ENCODE results near the gene HELT.
"Not testable (repeated sequence)": the region's sequence is repeated elsewhere in the genome, so short reads cannot be mapped to it uniquely, and the experiment has no call there.

HELT gene, protein sequence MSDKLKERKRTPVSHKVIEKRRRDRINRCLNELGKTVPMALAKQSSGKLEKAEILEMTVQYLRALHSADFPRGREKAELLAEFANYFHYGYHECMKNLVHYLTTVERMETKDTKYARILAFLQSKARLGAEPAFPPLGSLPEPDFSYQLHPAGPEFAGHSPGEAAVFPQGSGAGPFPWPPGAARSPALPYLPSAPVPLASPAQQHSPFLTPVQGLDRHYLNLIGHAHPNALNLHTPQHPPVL

GRCh38 chr4:185017964-185018772 lies at the start of gene HELT:
TSS of gene HELT (plus strand) at chr4:185018490. CDS start at chr4:185018929, 439 bp downstream.
- no peak for DNase-seq (ENCODE audit: low read depth)
- H3K4me3 ChIP-seq (ENCODE audit: low read length), result no peak within 1 kb of the TSS
- TF ChIP-seq CTCF (conservative IDR thresholded peaks at IDR 0.05; ENCODE audit: low read length), result no peak

DNA sequence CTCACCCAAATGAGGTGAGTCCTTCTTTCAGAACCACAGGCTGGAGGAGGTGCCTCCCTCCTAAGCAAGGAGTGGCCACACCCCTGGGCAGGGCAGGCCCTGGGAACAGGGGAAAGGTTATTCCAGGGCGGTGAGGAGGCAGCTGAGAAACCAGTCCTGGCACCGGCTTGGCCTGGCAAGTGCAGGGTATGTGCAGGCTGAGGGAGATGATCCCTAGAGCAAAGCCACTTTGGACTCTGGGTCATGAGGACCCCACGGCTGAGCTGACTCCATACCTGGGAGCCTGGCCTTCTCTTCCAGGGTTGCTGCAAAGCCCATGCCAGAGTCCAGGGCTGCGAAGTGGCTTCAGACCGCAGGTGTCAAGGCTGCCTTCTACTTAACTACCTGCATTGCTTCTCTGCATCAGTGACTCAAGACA lies 49.5 kb upstream of the HELT start:
- H3K4me3 ChIP-seq (ENCODE audit: low read length), result no peak overlapping the region
- TF ChIP-seq CTCF (conservative IDR thresholded peaks at IDR 0.05; ENCODE audit: low read length), result no peak
- no peak for DNase-seq (ENCODE audit: low read depth)

GRCh38 chr4:184969610-184970009 lies 48.7 kb upstream of the HELT start:
- no peak overlapping the region for H3K4me3 ChIP-seq (ENCODE audit: low read length)
- no peak for TF ChIP-seq CTCF (conservative IDR thresholded peaks at IDR 0.05; ENCODE audit: low read length)
- DNase-seq (ENCODE audit: low read depth), result no peak

DNA sequence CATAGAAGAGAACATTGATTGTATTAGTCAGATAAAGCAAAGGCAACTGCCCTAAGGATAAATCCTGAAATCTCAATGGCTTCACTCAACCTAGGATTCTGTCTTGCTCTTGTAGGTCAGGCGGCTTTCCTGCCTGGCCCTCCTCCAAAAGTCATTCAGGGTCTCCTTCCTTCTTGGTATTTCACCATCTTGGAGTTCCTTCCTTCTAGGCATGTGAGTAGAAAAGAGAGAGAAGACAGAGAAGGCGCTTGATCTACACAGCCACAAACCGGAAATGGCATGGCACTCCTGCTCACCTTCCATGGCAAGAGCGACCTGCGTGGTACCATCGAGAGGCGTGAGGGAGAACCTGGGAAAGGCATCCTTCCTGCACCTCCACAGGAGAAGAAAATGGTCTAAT lies 45.3 kb upstream of the HELT start:
- no peak for DNase-seq (ENCODE audit: low read depth)
- no peak overlapping the region for H3K4me3 ChIP-seq (ENCODE audit: low read length)
- no peak for TF ChIP-seq CTCF (conservative IDR thresholded peaks at IDR 0.05; ENCODE audit: low read length)

- not testable (repeated sequence) for DNase-seq (ENCODE audit: low read depth); H3K4me3 ChIP-seq (ENCODE audit: low read length)
These were observed 41.9 kb upstream of the HELT start for GRCh38 chr4:184976348-184976747.

GRCh38 chr4:184977747-184978146 lies 40.5 kb upstream of the HELT start:
- no peak for DNase-seq (ENCODE audit: low read depth)
- no peak overlapping the region for H3K4me3 ChIP-seq (ENCODE audit: low read length)
- TF ChIP-seq CTCF (conservative IDR thresholded peaks at IDR 0.05; ENCODE audit: low read length), result no peak

GRCh38 chr4:184978211-184978610 lies 40.1 kb upstream of the HELT start:
- DNase-seq (ENCODE audit: low read depth), result no peak
- no peak overlapping the region for H3K4me3 ChIP-seq (ENCODE audit: low read length)
- TF ChIP-seq CTCF (conservative IDR thresholded peaks at IDR 0.05; ENCODE audit: low read length), result no peak

All from AG10803 (cell line).